ENCODE results near the gene SLC25A51. TPM values are rescaled to one million over a fixed set of nuclear protein-coding genes. Genes with fewer than 3 reads are reported as not detected.

SLC25A51 gene
- total RNA-seq, 3 donors from 2014 or later (not counting 1 experiment from before 2014, with no cell fraction given), result 22.2 to 35.4 (median 33.7) TPM

GRCh38 chr9:37946041-37946440 lies 42.1 kb upstream of the SLC25A51 start:
- H3K9me3 Mint-ChIP-seq, result no peaks in the 10 kb centered on the region
- 79% methylated on average over 8 of the region's 8 CpGs for WGBS (ENCODE audit: insufficient coverage)
- no peak for TF ChIP-seq CTCF (IDR thresholded peaks at IDR 0.05)
- H3K27me3 Mint-ChIP-seq (ENCODE audit: low read depth in 2 of 2), result no peaks in the 10 kb centered on the region
- no peaks in the 10 kb centered on the region for H3K36me3 Mint-ChIP-seq
- H3K4me3 Mint-ChIP-seq, result no peak overlapping the region
- DNase-seq (no peak), ATAC-seq (no peak)
- H3K36me3 ChIP-seq (ENCODE audit: control insufficient read depth, insufficient read depth, low read length), result no peaks in the 10 kb centered on the region
- H3K4me3 ChIP-seq (ENCODE audit: low read length), result no peak overlapping the region
- H3K27ac Mint-ChIP-seq, result no peak overlapping the region
- no peak overlapping the region for H3K27ac ChIP-seq (ENCODE audit: low read length)
- no peaks in the 10 kb centered on the region for H3K27me3 ChIP-seq (ENCODE audit: control insufficient read depth, insufficient read depth, low read length)
- H3K9me3 ChIP-seq (ENCODE audit: control insufficient read depth, insufficient read depth, low read length), result no peaks in the 10 kb centered on the region
- H3K4me1 ChIP-seq (ENCODE audit: control insufficient read depth, insufficient read depth, low read length), result no peaks in the 10 kb centered on the region
- intact Hi-C loops (cut with micrococcal nuclease), result no loop called here
- no peaks in the 10 kb centered on the region for H3K4me1 Mint-ChIP-seq

GRCh38 chr9:37944671-37945481 lies 40.9 kb upstream of the SLC25A51 start:
- Histone ChIP-seq H3K9me3 (ENCODE audit: control insufficient read depth, insufficient read depth, low read length) (no peaks in the 10 kb centered on the region), H3K27me3 (ENCODE audit: control insufficient read depth, insufficient read depth, low read length) (no peaks in the 10 kb centered on the region), H3K4me3 (ENCODE audit: low read length) (no peak overlapping the region), H3K4me1 (ENCODE audit: control insufficient read depth, insufficient read depth, low read length) (no peaks in the 10 kb centered on the region), H3K27ac (ENCODE audit: low read length) (no peak overlapping the region), H3K36me3 (ENCODE audit: control insufficient read depth, insufficient read depth, low read length) (no peaks in the 10 kb centered on the region)
- intact Hi-C loops (cut with micrococcal nuclease), result no loop called here
- Mint-ChIP-seq H3K27me3 (ENCODE audit: low read depth in 2 of 2) (no peaks in the 10 kb centered on the region), H3K9me3 (no peaks in the 10 kb centered on the region), H3K27ac (no peak overlapping the region), H3K36me3 (no peaks in the 10 kb centered on the region), H3K4me1 (no peaks in the 10 kb centered on the region), H3K4me3 (no peak overlapping the region)
- 95% methylated on average over 9 of the region's 9 CpGs for WGBS (ENCODE audit: insufficient coverage)
- ATAC-seq (no peak), DNase-seq (no peak)
- no peak for TF ChIP-seq CTCF (IDR thresholded peaks at IDR 0.05)

GRCh38 chr9:37944266-37944650 lies 40.3 kb upstream of the SLC25A51 start:
- Mint-ChIP-seq H3K27ac (no peak overlapping the region), H3K9me3 (no peaks in the 10 kb centered on the region), H3K36me3 (no peaks in the 10 kb centered on the region), H3K27me3 (ENCODE audit: low read depth in 2 of 2) (no peaks in the 10 kb centered on the region), H3K4me3 (no peak overlapping the region), H3K4me1 (no peaks in the 10 kb centered on the region)
- no peak for ATAC-seq
- no peak for TF ChIP-seq CTCF (IDR thresholded peaks at IDR 0.05)
- no peaks in the 10 kb centered on the region for H3K36me3 ChIP-seq (ENCODE audit: control insufficient read depth, insufficient read depth, low read length)
- H3K27ac ChIP-seq (ENCODE audit: low read length), result no peak overlapping the region
- H3K4me3 ChIP-seq (ENCODE audit: low read length), result no peak overlapping the region
- DNase-seq, result no peak
- intact Hi-C loops (cut with micrococcal nuclease), result no loop called here
- no peaks in the 10 kb centered on the region for H3K4me1 ChIP-seq (ENCODE audit: control insufficient read depth, insufficient read depth, low read length)
- 90% methylated on average over 7 of the region's 7 CpGs for WGBS (ENCODE audit: insufficient coverage)
- H3K9me3 ChIP-seq (ENCODE audit: control insufficient read depth, insufficient read depth, low read length), result no peaks in the 10 kb centered on the region
- no peaks in the 10 kb centered on the region for H3K27me3 ChIP-seq (ENCODE audit: control insufficient read depth, insufficient read depth, low read length)

Data from natural killer cell (primary cell).